HS-5 (cell line): Measurements from ENCODE around the gene DSCAML1.

Source experiments
- DNase-seq: peaks from one replicate; pipeline ENCODE4 v3.0.0-alpha.2; 2012; ENCODE audit warnings: low read depth

Gene DSCAML1, protein sequence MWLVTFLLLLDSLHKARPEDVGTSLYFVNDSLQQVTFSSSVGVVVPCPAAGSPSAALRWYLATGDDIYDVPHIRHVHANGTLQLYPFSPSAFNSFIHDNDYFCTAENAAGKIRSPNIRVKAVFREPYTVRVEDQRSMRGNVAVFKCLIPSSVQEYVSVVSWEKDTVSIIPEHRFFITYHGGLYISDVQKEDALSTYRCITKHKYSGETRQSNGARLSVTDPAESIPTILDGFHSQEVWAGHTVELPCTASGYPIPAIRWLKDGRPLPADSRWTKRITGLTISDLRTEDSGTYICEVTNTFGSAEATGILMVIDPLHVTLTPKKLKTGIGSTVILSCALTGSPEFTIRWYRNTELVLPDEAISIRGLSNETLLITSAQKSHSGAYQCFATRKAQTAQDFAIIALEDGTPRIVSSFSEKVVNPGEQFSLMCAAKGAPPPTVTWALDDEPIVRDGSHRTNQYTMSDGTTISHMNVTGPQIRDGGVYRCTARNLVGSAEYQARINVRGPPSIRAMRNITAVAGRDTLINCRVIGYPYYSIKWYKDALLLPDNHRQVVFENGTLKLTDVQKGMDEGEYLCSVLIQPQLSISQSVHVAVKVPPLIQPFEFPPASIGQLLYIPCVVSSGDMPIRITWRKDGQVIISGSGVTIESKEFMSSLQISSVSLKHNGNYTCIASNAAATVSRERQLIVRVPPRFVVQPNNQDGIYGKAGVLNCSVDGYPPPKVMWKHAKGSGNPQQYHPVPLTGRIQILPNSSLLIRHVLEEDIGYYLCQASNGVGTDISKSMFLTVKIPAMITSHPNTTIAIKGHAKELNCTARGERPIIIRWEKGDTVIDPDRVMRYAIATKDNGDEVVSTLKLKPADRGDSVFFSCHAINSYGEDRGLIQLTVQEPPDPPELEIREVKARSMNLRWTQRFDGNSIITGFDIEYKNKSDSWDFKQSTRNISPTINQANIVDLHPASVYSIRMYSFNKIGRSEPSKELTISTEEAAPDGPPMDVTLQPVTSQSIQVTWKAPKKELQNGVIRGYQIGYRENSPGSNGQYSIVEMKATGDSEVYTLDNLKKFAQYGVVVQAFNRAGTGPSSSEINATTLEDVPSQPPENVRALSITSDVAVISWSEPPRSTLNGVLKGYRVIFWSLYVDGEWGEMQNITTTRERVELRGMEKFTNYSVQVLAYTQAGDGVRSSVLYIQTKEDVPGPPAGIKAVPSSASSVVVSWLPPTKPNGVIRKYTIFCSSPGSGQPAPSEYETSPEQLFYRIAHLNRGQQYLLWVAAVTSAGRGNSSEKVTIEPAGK (N-terminal part only)

DNA sequence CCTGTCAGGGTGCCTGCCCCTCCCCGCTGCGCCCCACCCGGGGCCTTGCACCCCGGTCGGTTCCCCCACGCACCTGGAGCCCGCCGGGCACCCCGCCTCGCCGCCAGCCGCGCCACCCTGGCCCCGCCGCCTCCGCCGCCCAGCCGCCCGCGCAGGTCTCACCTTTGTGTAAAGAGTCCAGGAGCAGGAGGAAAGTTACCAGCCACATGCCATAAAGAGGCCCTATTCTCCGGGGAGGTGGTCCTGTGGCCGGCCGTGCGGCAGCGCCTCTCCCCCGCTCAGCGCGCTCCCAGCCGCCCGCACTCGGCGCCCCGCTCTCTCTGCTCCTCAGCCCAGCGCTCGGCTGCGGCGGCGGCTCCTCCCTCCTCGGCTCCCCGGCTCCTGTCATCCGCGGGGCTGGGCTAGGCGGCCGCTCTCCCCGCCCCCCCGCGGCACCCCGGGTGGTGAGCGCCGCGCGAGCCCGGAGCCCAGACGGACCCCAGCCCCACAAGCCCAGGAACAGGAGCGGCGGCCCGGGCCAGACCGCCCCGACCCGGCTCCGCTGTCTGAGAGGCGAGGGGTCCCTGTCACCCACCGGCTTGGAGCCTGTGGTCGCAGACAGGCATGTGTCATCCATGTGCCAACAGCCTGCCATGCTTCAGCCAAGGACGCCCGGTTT is at the start of gene DSCAML1:
TSS of gene DSCAML1 (minus strand) at position 345 of the 658 bp plus-strand sequence. CDS start at position 208, 137 bp downstream.
- DNase-seq, result no peak

DNA sequence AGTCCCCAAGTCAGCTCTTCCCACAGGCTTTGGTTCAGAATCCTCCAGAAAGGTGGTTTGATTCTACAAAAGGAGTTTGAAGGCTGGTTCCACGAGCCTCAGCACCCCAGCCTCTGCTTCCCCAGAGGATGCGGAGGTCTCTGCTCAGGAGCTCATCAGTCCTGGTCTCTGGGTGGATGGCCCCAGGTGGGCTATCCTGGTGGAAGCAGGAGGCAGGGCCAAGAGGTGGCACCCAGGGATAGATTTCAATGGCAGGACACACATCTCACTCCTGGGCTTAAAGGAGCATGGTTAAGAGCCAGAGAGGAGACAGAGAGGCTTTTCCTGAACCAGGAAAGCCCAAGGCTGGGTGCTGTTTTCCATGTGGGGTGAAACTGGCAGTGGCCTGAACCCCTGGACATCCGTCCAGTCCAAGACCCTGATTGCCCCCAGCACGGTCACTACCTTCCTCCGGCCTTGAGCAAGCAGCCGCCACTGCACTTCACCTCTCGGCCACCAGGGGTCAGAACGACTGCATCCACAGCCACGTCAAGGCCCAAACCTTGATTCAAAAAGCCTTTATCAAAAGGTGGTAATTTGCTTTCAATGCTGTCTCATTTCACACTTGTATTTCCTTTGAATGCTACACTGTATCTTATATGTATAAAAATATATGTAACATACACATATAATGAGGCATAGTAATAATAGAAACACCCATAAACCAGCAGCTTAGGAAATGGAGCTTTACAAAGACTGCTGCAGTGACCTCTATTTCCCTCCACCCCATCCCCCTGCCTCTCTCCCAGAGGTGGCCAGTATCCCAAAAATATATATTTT is 46.9 kb upstream of the DSCAML1 start:
- peak; percentile 16 for DNase-seq

DNA sequence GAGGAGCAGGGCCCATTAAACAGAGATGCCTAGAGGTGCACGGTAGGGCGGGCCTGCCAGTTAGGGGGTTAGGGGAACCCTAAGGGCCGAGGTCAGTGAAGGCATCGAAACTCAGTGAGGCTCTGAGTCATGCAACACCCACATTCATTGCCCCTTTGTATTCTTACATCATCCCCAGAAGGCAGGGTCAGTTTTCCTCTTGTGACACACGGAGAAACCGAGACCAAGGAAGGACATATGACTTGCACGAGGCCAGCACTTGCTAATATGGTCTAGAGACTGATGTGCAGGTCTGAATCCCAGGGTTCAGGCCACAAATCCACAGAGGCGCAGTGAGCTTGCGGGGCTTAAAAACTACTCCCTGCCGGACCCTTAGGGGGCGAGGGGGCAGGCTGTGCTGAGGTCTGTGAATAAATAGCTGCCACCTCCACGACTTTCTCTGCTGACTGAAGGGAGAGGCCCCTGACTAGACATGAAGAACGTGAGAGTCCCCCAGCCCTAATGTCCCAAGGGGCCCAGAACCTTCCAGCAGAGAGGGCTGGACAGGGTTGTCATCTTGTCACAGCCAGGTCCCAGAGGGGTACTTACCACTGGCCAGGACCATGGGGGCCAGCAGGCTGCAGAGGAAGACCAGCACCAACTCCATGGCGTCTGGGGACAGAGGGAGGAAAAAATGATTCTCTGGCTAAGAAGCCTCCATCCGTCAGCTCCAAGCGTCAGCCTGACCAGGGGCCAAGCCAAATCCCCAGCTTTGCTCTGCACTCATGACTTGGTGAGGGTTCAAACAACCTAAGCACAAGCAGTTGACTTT is 45.3 kb upstream of the DSCAML1 start:
- no peak for DNase-seq

DNA sequence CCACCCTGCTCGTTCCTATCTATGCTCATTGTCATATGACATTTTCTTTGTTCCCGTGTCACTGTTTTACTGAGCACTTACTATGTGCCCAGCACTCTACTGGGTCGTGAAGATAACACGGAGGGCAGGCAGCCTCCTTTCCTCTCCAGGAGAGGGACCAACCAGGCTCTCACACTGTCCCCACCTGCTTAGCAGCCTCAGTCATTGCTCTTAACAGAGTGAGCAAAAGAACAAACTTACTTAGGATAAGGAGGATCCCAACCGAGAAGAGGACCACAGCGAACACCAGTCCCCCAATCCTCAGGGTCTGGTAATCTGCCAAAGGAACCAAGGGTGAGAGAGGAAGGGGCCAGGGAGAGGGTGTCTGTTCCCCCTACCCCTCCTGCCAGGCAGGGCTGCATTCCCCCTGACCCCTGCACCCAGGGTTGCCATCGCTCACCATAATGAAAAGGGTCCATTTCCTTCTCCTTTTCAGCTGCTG is 44.6 kb upstream of the DSCAML1 start:
- no peak for DNase-seq

DNA sequence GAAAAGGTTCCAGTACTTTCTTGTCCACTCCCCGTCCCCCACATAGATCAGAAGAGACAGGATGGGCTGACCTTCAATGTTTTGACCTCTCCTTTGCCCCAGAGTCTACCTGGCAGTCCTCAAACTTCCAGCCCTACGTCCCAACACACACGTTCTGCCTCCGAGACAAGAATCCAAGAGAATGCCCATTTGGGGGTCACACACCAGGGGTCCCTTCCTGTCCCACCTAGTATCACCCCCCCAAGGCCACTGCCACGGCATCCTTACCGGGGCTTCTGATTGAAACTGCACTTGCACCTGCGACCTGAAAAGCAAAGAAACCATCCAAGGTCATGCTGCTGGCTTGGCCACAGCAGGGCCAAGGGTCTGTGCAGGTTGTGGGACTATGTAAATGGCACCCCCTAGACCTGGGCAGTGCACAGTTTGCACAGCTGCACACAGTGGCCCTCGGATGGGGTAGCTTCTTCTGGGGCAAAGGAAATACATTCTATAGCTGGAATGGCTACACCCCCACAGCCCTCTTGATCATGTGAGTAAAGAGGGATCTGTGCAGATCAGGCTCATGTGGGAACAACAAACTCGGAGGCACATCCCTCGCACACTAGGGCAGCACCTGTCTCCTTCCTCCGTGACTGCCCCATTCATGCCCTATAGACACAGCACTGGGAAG is 44.0 kb upstream of the DSCAML1 start:
- no peak for DNase-seq

DNA sequence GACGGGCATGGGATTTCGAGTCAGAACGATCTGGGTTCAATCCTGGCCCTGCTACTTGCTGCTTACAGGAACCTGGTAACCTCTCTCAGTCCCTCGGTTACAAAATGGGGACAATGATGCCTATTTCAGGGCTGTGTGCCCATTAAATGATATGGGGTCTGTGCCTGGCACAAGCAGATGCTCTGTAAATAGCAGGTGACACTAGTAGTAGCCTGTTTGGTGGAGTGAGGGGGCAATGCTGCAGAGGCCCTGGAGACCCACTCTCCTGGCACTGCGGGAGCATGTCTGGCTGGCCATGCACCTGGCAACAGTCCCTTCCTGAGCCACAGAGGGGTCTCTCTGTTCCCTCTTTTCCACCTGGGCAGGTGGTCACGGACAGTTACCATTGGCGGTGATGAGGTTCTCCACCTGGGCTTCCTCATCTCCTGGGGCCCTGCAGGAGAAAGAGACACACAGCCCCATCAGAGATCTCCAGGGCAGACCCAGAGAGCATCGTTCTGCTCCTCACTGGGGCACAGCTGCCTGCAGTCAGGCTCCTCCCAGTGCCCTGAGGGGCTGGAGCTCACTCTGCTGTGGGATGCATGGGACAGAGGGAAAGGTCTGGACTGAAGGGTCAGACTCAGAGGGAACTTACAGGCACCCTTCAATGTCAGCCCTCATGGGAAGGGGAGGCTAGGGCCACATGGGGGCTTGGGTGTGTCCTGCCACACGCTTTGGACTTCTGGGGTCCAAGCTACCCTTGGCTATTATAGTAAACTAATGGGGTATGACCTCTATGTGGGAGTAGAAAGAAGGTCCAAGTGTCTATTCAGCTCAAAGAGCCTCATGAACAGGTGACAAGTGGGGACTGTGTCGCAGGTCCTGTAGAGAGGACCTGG is 43.2 kb upstream of the DSCAML1 start:
- no peak for DNase-seq

DNA sequence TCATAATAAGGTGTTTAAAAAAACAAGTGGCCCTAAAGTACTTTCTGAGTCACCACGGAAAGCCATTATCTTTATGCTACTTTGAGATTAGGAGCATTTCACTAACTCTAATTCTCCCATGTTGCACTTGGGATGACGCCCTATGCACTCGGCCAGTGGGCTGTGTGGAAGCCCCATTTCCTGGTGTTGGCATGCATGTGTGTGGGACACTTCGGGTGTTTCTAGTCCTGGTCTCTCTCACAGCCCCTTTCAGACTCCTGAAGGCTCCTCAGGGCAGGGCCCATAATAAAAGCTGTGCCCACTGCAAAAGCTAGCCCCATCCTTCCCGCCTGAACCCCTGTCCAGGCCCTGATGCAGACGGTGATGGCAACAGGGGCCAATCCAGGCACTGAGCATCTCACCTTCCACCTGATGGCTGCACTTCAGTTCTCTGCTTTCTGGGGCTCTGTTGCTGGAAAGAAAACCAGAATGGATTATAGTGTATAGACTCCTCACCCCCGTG is 42.4 kb upstream of the DSCAML1 start:
- no peak for DNase-seq

DNA sequence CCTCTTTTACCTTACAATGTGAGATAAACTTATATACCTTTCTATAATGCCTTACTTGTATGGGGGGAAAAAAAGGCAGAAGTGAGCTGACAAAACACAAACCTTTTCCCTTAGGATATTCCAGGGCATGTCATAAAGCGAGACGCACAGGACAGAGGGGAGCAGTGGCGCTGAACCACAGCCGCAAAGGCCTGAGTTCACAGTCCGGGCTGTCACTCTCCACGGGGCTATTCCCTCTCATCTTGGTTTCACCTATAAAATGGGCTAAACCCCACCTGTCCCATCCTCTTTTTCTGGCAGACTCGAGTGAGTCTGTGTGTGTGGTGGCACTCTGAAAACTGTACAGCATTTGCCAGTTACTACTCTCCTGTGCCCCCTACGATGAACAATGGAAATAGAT is 41.9 kb upstream of the DSCAML1 start:
- no peak for DNase-seq

DNA sequence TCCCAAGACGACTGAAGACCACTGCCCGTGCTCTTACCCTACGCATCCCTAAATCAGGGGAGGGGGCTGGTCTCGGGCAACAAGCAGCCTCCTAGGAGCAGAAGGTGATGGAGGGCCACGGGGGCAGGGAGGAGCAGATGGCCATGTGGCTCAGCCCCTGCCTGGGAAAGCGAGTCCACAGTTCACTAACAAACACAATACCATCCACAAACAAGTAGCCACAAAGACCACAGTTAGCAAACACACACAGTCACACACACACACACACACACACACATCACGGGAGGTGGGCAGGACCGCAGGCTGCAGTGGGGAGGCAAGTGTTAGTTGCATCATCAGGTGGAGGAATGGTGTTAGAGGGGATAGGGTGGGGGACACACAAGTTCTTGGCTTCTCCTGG is 40.8 kb upstream of the DSCAML1 start:
- DNase-seq, result no peak

DNA sequence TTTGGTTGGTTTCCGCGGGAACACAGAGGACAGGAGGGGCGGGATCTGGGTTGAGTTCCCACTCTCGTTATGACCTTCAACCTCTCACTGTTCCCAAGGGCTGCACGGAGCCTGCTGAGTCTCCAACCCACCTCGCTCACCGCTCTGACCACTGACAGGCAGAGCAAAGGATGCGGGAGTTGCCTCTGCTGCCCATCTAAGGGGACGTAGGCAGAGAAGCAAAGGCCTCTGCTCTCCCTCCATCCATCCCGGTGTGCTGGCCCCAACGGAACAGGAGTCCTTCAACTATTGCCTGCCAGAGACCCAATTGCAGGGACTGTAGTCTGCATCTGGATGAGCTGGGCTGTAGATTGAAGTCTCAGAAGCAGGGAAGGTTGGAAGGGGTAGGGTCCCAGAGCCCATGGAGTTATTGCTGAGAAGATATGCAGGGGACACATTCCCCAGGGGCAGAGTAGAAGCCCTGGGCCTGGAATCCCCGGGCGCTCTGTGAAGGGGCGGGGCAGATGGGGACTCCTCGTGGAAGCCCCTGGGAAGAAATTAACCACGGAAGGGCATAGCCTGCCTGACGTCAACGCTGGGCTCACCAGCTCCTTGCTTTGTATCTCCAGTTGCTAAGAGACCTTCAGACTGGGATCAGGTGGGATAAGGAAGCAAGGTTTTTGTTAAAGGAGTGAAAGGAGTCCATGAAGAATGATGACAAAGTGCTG is 40.2 kb upstream of the DSCAML1 start:
- DNase-seq, result no peak

DNA sequence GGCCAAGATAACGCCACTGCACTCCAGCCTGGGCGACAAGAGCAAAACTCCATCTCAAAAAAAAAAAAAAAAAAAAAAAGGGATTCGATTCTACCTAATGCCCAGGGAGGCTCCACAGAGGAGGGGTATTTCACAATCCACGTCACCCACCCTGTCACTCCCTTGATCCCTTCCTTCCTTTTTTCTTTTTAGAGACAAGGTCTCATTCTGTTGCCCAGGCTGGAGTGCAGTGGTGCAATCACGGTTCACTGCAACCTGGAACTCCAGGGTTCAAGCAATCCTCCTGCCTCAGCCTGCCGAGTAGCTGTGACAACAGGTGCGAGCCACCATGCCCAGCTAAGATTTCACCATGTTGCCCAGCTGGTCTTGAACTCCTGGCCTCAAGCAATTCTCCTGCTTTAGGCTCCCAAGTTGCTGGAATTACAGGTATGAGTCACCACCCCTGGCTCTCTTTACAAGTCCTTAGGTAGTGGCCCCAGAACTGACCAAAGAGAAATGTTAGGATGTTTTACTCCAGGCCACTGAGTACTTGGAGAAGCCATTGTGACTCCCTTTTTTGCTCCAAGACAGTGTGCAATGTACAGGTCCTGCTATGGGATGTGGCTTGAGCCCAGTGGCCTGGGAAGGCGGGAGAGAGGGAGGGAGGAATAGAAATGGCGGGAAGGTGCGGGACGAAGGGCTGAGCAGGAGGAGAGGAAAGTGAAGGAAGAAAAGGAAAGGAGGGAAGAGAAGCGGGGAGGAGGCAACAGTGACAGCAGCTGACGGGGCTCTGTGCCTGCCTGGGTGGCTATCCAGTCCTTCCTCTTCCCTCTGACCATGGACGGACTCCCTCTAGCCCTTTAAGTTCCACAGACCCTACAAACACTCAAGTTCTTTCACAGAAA is 39.3 kb upstream of the DSCAML1 start:
- DNase-seq, result no peak

DNA sequence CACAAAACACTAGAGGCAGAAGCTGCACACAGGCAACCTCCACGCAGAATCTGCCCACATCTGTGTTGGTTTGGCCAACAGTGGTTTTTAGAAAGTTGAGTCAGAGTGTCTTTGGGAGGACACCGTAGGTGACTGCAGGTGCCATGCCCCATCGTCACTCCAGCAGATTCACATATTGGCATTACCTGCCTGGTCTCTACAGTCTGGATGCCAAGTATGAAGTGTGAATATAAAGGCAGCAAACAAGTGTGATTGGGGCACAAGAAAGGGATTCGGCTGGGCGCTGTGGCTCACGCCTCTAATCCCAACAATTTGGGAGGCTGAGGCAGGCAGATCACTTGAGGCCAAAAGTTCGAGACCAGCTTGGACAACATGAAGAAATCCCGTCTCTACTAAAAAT is 38.6 kb upstream of the DSCAML1 start:
- DNase-seq, result no peak

DNA sequence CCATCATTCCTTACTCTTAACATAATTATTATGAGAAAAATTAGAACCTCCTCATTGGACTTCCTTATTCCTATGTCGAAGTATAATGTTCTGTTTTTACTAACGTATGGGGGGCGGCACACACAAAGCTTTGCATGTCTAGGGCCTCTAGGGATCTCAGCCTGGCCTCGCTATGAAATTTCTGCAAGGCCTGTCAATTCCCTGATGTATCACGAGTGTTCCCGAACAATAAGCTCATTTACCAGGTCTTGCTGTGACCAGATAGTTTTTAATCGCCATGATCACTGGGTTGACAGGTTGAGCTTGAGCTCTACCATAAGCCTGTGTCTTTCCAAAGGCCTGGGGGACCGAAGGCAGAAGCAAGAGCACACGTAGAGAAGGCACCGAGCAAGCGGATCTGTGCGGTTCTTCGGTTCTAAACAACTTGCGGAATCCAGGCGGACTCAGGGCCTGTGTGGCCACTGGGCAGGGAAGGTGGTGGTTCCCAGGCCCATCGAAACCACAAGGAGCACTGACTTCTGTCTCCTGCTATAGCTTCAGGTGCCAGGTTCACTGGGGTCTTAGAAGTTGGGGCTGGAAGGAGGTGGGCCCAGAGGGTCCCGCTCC is 37.9 kb upstream of the DSCAML1 start:
- no peak for DNase-seq

DNA sequence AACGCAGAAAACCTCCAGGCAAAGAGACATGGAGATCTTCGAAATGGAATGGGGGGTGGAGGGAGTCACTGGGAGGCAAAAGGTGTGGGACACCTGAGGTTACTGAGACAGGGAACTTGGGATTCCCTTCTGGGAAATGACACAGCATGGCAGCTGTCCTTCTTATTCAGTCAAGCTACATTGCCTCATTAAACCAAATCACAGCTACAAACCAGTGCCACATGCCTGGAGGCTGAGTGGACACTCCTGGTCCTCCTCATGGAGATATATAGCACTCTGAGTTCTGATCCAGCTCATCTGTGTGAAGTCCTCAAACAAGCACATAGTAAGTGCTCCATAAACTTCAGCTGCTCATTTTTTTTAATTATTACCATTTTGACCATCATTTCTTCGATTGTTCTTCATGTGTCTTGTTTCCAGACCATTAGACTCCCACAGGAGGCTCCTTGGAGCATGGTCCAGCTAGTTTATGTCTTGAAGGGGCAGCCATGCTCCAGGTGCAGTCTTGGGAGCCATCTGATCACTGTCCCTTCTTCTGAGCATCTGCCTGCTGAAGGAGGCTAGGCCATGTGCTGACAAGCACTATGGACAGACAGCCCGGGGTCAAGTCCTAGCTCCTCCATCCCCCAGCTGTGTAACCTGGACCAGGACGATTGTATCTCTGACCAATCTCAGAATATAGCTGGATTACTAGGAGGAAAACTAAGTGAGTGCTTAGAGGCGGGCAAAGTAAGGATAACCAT is 37.2 kb upstream of the DSCAML1 start:
- no peak for DNase-seq

DNA sequence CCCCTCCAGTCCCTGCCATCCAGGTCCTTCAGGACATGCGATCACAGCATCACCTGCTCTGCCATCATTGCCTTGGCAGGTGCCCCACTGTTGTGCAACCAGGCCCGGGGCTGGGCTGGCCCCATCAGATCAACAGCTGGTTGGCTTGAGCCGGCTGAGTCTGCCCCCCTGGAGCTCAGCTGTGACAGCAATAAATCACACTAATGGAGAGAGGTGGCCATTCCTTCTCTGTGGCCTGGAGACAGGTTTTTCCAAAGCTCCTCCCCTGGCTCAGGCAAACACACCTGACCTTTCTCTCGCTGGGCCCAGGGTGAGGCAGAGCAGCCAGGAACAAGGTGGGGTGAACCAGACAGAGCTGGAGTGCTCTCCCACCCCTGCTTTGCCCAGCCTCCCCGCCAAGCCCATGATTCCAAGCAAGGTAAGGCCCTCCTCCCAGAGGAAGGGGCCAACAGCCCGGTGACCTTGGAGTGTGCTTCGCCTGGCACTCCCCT is 36.4 kb upstream of the DSCAML1 start:
- no peak for DNase-seq
